ENCODE measurements around the gene PIAS4.

Gene PIAS4

DNA sequence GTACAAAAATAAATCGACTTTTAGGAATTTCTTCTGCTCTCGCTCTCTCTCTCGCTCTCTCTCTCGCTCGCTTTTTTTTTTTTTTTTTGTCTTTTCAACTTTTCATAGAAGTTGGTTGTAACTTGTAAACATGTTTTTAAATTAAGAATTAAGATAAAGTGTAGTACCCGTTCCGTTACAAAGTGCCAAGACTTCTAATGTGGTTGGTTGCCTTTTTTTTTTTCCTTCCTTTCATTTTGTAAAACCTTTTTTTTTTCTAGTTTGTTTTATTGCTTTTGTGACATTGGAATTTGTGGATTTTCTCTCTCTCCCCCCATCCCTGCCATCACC lies 38.8 kb downstream of the PIAS4 start:
- TF ChIP-seq, protein P1, sequence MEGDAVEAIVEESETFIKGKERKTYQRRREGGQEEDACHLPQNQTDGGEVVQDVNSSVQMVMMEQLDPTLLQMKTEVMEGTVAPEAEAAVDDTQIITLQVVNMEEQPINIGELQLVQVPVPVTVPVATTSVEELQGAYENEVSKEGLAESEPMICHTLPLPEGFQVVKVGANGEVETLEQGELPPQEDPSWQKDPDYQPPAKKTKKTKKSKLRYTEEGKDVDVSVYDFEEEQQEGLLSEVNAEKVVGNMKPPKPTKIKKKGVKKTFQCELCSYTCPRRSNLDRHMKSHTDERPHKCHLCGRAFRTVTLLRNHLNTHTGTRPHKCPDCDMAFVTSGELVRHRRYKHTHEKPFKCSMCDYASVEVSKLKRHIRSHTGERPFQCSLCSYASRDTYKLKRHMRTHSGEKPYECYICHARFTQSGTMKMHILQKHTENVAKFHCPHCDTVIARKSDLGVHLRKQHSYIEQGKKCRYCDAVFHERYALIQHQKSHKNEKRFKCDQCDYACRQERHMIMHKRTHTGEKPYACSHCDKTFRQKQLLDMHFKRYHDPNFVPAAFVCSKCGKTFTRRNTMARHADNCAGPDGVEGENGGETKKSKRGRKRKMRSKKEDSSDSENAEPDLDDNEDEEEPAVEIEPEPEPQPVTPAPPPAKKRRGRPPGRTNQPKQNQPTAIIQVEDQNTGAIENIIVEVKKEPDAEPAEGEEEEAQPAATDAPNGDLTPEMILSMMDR (IDR thresholded peaks at IDR 0.05; ENCODE audit: low read length, missing control alignments), result no peak
- H3K4me3 ChIP-seq (replicated peaks; ENCODE audit: low read depth, low read length), result no peak overlapping the region
- DNase-seq (ENCODE audit: low read depth), result no peak

- TF ChIP-seq, protein P1 (IDR thresholded peaks at IDR 0.05; ENCODE audit: low read length, missing control alignments), result no peak
- H3K4me3 ChIP-seq (replicated peaks; ENCODE audit: low read depth, low read length), result no peak overlapping the region
- DNase-seq (ENCODE audit: low read depth), result no peak
These were observed 39.6 kb downstream of the PIAS4 start for GRCh38 chr19:4046946-4047683.

GRCh38 chr19:4049432-4049831 lies 41.9 kb downstream of the PIAS4 start:
- no peak overlapping the region for H3K4me3 ChIP-seq (replicated peaks; ENCODE audit: low read depth, low read length)
- no peak for DNase-seq (ENCODE audit: low read depth)
- TF ChIP-seq, protein P1 (IDR thresholded peaks at IDR 0.05; ENCODE audit: low read length, missing control alignments), result no peak

- no peak overlapping the region for H3K4me3 ChIP-seq (replicated peaks; ENCODE audit: low read depth, low read length)
- DNase-seq (ENCODE audit: low read depth), result no peak
These were observed 43.9 kb downstream of the PIAS4 start for GRCh38 chr19:4051175-4052101.

GRCh38 chr19:4052114-4052992 lies 44.8 kb downstream of the PIAS4 start:
- TF ChIP-seq, protein P1 (IDR thresholded peaks at IDR 0.05; ENCODE audit: low read length, missing control alignments), result no peak
- DNase-seq (ENCODE audit: low read depth), result no peak
- H3K4me3 ChIP-seq (replicated peaks; ENCODE audit: low read depth, low read length), result no peak overlapping the region

More at GRCh38 chr19:4051175-4052101, 43.9 kb downstream of the PIAS4 start:
- TF ChIP-seq, protein P1 (IDR thresholded peaks at IDR 0.05; ENCODE audit: low read length, missing control alignments), result no peak

DNA sequence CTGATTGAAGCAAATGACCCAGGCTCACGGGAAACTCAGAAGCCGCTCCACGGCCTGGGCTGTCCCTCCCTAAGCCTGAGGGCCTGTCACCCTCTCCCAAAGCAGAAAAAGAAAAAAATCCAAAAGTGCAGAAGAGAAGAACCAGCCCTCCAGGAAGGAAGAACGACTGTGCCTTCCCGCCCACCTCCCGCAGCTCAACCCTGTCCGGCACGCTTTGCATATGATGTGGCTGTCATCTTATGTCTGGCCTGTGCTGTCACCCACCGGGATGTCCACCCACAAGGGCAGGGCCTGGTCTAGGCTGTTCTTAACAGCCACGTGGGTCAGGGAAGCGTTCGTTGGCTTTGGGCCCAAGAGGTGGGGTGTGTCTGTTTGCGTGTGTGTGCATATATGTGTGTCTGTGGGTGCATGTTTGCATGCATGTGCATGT lies 45.5 kb downstream of the PIAS4 start:
- TF ChIP-seq, protein P1 (IDR thresholded peaks at IDR 0.05; ENCODE audit: low read length, missing control alignments), result no peak
- H3K4me3 ChIP-seq (replicated peaks; ENCODE audit: low read depth, low read length), result no peak overlapping the region
- DNase-seq (ENCODE audit: low read depth), result no peak

Data from fibroblast of pulmonary artery (primary cell).